GM23248 (cell line): Measurements from ENCODE around the gene UBASH3B. TPM values are rescaled to one million over a fixed set of nuclear protein-coding genes. Genes with fewer than 3 reads are reported as not detected.

Source experiments
- DNase-seq: peaks from one replicate; pipeline ENCODE4 v3.0.0-alpha.2; 2015
- H2AFZ ChIP-seq: fragments of 200-600 bp; sonication (generic); 2 replicates; pipeline ENCODE4 v1.6.1; 2016; ENCODE audit warnings: antibody characterized with exemption
- H3F3A ChIP-seq: fragments of 200-600 bp; sonication (generic); 2 replicates; pipeline ENCODE4 v1.6.1; 2016; ENCODE audit warnings: mild to moderate bottlenecking, antibody characterized with exemption, mixed run types; ENCODE audit not compliant: insufficient read depth
- H3K27ac ChIP-seq: fragments of 200-600 bp; sonication (generic); 2 replicates; pipeline ENCODE4 v1.5.1; 2016; ENCODE audit warnings: mild to moderate bottlenecking
- H3K27me3 ChIP-seq: fragments of 200-600 bp; sonication (generic); replicated peaks from 2 replicates; pipeline ENCODE4 v1.6.1; 2016; ENCODE audit warnings: mild to moderate bottlenecking; ENCODE audit not compliant: insufficient read depth
- H3K36me3 ChIP-seq: fragments of 200-600 bp; sonication (generic); 2 replicates; pipeline ENCODE4 v1.6.1; 2016; ENCODE audit warnings: low read depth, mild to moderate bottlenecking
- H3K4me1 ChIP-seq: fragments of 200-600 bp; sonication (generic); 2 replicates; pipeline ENCODE4 v1.6.1; 2016; ENCODE audit warnings: mild to moderate bottlenecking; ENCODE audit not compliant: insufficient read depth
- H3K4me2 ChIP-seq: fragments of 200-600 bp; sonication (generic); one replicate; pipeline ENCODE4 v1.6.1; 2016; ENCODE audit warnings: mild to moderate bottlenecking; ENCODE audit not compliant: unreplicated experiment
- H3K4me3 ChIP-seq: fragments of 200-600 bp; sonication (generic); 2 replicates; pipeline ENCODE4 v1.5.1; 2016; ENCODE audit warnings: mild to moderate bottlenecking
- H3K79me2 ChIP-seq: fragments of 200-600 bp; sonication (generic); 2 replicates; pipeline ENCODE4 v1.6.1; 2016; ENCODE audit warnings: mild to moderate bottlenecking; ENCODE audit not compliant: insufficient read depth
- H3K9ac ChIP-seq: fragments of 200-600 bp; sonication (generic); 2 replicates; pipeline ENCODE4 v1.6.1; 2016; ENCODE audit warnings: mild to moderate bottlenecking
- H3K9me2 ChIP-seq: fragments of 200-600 bp; sonication (generic); 2 replicates; pipeline ENCODE4 v1.6.1; 2016; ENCODE audit warnings: mixed run types, mild to moderate bottlenecking, moderate library complexity; ENCODE audit not compliant: insufficient read depth
- H3K9me3 ChIP-seq: fragments of 200-600 bp; sonication (generic); one replicate; pipeline ENCODE4 v1.6.1; 2017; ENCODE audit warnings: low read depth
- H4K20me1 ChIP-seq: fragments of 200-600 bp; sonication (generic); 2 replicates; pipeline ENCODE4 v1.6.0; 2016; ENCODE audit not compliant: insufficient read depth
- EZH2 ChIP-seq: fragments of 200-600 bp; sonication (generic); IDR thresholded peaks from 2 replicates; pipeline ENCODE4 v1.6.1; 2018; ENCODE audit warnings: antibody characterized with exemption, mild to moderate bottlenecking; ENCODE audit not compliant: insufficient read depth, poor library complexity, severe bottlenecking
- EZH2phosphoT487 ChIP-seq: fragments of 200-600 bp; sonication (generic); IDR thresholded peaks from 2 replicates; pipeline ENCODE4 v1.6.1; 2018; ENCODE audit warnings: antibody characterized with exemption, moderate library complexity, mild to moderate bottlenecking, low read depth; ENCODE audit not compliant: insufficient read depth
- WGBS, 2 experiments: methylation state at CpG; one replicate each; pipeline ENCODE4 v1.1.6; 2015 to 2017; ENCODE audit warnings: low lambda C conversion rate in 2 of 2, low coverage in 1 of 2; ENCODE audit errors: missing lambda C conversion rate in 2 of 2; 5-methylcytosine and 5-hydroxymethylcytosine counted together
- in situ Hi-C: fragments of 300-500 bp; cut with MboI; formaldehyde crosslinking; loops from 2 replicates; pipeline ENCODE4 v1.15.0; 2020
- polyA plus RNA-seq: library from polyadenylated mRNA; unstranded; fragments of >200 nt; fragmentation: Nextera tagmentation; extraction: Ambion mirVana; gene quantifications from 2 replicates; pipeline ENCODE4 v1.2.1, GENCODE V29; 2016
- total RNA-seq: library from RNA; depleted of rRNA; stranded (reverse); fragments of >200 nt; shearing (Covaris generic); gene quantifications from 2 replicates; pipeline ENCODE4 v1.2.3, GENCODE V29; 2014

Gene UBASH3B
- total and polyA plus RNA-seq, 2 experiments from 2014 or later = 15.5 to 19.7 TPM

DNA sequence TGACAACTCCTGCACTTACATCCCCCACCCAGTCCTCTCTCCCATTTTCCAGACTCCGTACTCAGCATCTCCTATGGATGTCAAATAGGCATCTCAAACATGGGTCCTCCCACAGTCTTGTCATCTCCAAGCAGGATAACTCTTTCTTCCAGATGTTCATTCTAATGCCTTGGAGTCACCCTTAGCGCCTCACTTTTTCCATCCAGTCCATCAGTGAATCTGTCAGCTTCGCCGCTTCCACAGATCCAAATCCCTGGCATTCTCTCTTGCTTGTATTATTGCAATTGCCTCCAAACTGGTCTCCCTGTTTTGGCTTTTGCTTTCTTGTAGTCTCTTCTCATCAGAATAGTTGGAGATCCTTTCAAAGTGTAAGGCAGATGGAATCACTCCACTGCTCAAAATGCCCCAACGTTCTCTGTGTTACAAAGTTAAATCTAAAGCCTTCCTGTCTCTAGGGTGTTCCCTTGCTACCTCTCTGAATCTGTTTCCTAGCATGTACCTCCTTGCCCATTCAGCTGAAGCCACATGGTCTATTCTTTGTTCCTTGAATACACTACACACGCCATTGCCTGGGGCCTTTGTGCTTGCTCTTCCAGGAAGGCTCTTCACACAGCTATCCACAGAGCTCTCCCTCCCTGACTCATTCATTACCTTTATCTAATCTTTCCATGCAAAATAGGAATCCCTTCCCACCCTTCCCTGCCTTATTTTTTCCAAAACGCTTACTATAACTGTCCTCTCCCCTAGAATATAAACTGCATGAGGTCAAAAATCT, 64.8 kb downstream of the UBASH3B start:
- Histone ChIP-seq H4K20me1 (no peaks in the 10 kb centered on the region), H3K4me3 (no peak overlapping the region), H3K79me2 (peaks cover 70% of the 10 kb centered on the region), H3K27ac (no peak overlapping the region), H3K4me1 (peaks cover 40% of the 10 kb centered on the region), H3K36me3 (no peaks in the 10 kb centered on the region), H3K27me3 (no peaks in the 10 kb centered on the region), H3F3A (peaks cover 33% of the 10 kb centered on the region), H3K9me2 (no peaks in the 10 kb centered on the region), H3K4me2 (peak overlapping the region; percentile 0), H3K9me3 (no peaks in the 10 kb centered on the region), H3K9ac (no peak overlapping the region), H2AFZ (no peak overlapping the region)
- no peak for DNase-seq
- in situ Hi-C loops = no loop called here
- TF ChIP-seq EZH2 (no peak), EZH2phosphoT487 (no peak)
- 92 to 93% methylated on average over 7 of the region's 7 CpGs for WGBS, 2 experiments

DNA sequence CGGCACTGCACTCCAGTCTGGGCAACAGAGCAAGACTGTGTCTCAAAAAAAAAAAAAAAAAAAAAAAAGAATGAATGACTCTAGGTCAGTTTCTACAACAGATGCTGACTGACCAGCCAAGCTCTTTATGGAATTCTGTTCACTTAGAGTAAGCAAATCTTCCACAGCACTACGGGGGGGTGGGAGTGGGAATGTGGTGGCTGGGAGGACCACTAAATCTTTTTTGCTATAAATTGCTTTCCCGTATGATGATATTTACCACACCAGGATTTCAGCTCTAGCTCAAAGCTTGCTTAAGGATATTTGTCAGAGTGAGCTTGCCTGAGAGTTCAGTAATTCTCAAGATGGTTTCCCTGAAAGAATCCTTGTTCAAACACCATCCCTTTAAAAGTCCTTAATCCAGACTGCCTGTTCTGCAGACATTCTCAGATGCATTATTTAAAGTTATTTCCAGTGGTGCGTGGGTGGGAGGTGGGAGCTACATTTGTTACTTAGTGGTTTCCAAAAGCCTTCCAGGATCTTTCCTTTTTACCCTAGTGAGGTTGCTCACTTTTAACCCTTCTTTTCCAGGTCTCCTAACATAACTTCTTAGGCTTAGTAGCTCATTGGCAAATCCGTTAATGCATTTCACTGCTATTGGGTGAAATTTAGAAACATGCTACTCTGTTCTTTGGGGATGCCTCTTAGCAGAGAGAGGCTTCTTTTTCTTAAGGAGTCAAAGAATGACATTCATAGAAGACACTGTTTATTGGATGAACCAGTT, 65.9 kb downstream of the UBASH3B start:
- DNase-seq = peak; percentile 42
- Histone ChIP-seq H3K79me2 (peaks cover 71% of the 10 kb centered on the region), H3K27me3 (no peaks in the 10 kb centered on the region), H3K4me2 (peak overlapping the region; percentile 33), H3F3A (peaks cover 33% of the 10 kb centered on the region), H3K36me3 (no peaks in the 10 kb centered on the region), H3K27ac (peak overlapping the region; percentile 25), H3K9me3 (no peaks in the 10 kb centered on the region), H3K9me2 (no peaks in the 10 kb centered on the region), H4K20me1 (no peaks in the 10 kb centered on the region), H3K4me3 (no peak overlapping the region), H3K4me1 (peaks cover 41% of the 10 kb centered on the region), H2AFZ (no peak overlapping the region), H3K9ac (no peak overlapping the region)
- in situ Hi-C loops = no loop called here
- no peak for TF ChIP-seq EZH2phosphoT487
- no peak for TF ChIP-seq EZH2
- WGBS, 2 experiments = 54 to 57% methylated on average over 5 of the region's 5 CpGs

DNA sequence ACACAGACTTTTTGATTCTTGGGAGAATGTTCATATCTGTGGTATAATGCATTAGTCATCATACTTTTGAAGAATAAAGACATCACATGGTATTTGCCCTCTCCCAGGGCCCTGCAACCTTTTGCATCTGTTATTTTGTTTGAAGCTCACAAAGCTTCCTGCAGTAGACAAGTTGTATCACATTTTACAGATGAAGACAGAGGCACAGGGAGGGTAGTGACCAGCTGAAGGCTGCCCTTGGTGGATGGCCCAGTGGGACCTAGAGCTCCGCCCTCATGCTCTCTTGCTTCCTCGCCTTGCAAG, 66.4 kb downstream of the UBASH3B start:
- WGBS, 2 experiments = 90 to 100% methylated on average over 2 of the region's 2 CpGs
- TF ChIP-seq EZH2phosphoT487 (no peak), EZH2 (no peak)
- H3K27me3 ChIP-seq = no peaks in the 10 kb centered on the region
- H3K9ac ChIP-seq = no peak overlapping the region
- H3K27ac ChIP-seq = peak overlapping the region; percentile 25; the same call in 1 of the 2 replicates
- H3K4me3 ChIP-seq = no peak overlapping the region
- DNase-seq = peak; percentile 77
- H3K36me3 ChIP-seq = no peaks in the 10 kb centered on the region
- no peak overlapping the region for H2AFZ ChIP-seq
- H3K9me2 ChIP-seq = no peaks in the 10 kb centered on the region
- peaks cover 33% of the 10 kb centered on the region for H3F3A ChIP-seq
- in situ Hi-C loops = no loop called here
- no peaks in the 10 kb centered on the region for H4K20me1 ChIP-seq
- peak overlapping the region; percentile 33 for H3K4me2 ChIP-seq
- no peaks in the 10 kb centered on the region for H3K9me3 ChIP-seq
- H3K4me1 ChIP-seq = peaks cover 46% of the 10 kb centered on the region
- peaks cover 75% of the 10 kb centered on the region for H3K79me2 ChIP-seq

DNA sequence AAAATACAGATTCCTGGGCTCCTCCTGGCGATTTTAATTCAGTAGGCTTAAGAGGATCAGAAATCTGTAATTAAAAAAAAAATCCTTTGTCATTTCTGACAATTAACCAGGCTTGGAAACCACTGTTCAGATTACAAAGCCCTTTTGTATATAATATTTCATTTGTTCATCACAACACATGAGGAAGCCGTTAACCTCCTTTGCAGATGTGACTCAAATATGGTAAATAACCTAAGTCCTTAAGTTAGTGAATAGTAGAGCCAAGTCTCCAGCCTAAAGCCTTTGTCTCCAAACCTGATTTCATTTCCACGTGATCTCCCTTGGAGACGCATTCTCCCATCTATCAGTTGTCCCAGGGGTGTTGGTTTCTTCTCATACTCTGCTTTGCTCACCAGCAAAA, 67.6 kb downstream of the UBASH3B start:
- peaks cover 54% of the 10 kb centered on the region for H3K4me1 ChIP-seq
- in situ Hi-C loops = no loop called here
- H3K27ac ChIP-seq = no peak overlapping the region
- no peaks in the 10 kb centered on the region for H3K27me3 ChIP-seq
- H3K9me2 ChIP-seq = no peaks in the 10 kb centered on the region
- H3K36me3 ChIP-seq = no peaks in the 10 kb centered on the region
- no peak for TF ChIP-seq EZH2
- no peak for TF ChIP-seq EZH2phosphoT487
- H3K4me3 ChIP-seq = no peak overlapping the region
- H3K9me3 ChIP-seq = no peaks in the 10 kb centered on the region
- no peak overlapping the region for H2AFZ ChIP-seq
- peaks cover 33% of the 10 kb centered on the region for H3F3A ChIP-seq
- no peaks in the 10 kb centered on the region for H4K20me1 ChIP-seq
- no peak overlapping the region for H3K4me2 ChIP-seq
- 93 to 95% methylated on average over 4 of the region's 4 CpGs for WGBS, 2 experiments
- H3K9ac ChIP-seq = no peak overlapping the region
- peaks cover 72% of the 10 kb centered on the region for H3K79me2 ChIP-seq
- DNase-seq = no peak
